ENCODE results near the gene KIF26B. TPM values are rescaled to one million over a fixed set of nuclear protein-coding genes. Genes with fewer than 3 reads are reported as not detected.
A peak's percentile ranks its signal among the peaks of the same experiment; 100 is the strongest.
"Not testable (repeated sequence)": the region's sequence is repeated elsewhere in the genome, so short reads cannot be mapped to it uniquely, and the experiment has no call there.

The KIF26B gene
- polyA plus RNA-seq, 1 of the 3 experiments (the other 2 are of a cell fraction) = 2.6 TPM

GRCh38 chr1:245353915-245354775 is 199.4 kb downstream of the KIF26B start:
- peak overlapping the region in 1 of 2 experiments; percentile 6; a peak in 1 of 4 replicates for H3K27ac ChIP-seq (ENCODE audit: low read depth in 2 of 2, low read length in 1 of 2)
- H3F3A ChIP-seq (replicated peaks; ENCODE audit: insufficient read depth) = no peaks in the 10 kb centered on the region
- no peaks in the 10 kb centered on the region for H3K9me3 ChIP-seq
- H3K27me3 ChIP-seq (ENCODE audit: insufficient read depth) = no peaks in the 10 kb centered on the region
- no peak for DNase-seq
- H3K4me3 ChIP-seq (ENCODE audit: low read depth in 2 of 2, low read length in 1 of 2) = no peak overlapping the region
- no peak for TF ChIP-seq RXRA (IDR thresholded peaks at IDR 0.05; ENCODE audit: borderline replicate concordance, low read depth)
- TF ChIP-seq FOXM1 (IDR thresholded peaks at IDR 0.05; ENCODE audit: low read depth) = no peak
- TF ChIP-seq NRF1 (IDR thresholded peaks at IDR 0.05; ENCODE audit: low read depth, low read length) = no peak
- TF ChIP-seq EZH2phosphoT487 (IDR thresholded peaks at IDR 0.05; ENCODE audit: borderline replicate concordance, low read depth) = no peak
- TF ChIP-seq CTCF (IDR thresholded peaks at IDR 0.05) = no peak
- no peak for TF ChIP-seq MEF2A (IDR thresholded peaks at IDR 0.05; ENCODE audit: borderline replicate concordance, low read depth)
- no peak for TF ChIP-seq RAD21 (IDR thresholded peaks at IDR 0.05; ENCODE audit: low read length)
- TF ChIP-seq MXI1 (IDR thresholded peaks at IDR 0.05; ENCODE audit: low read depth, low read length) = no peak
- TF ChIP-seq IRF3 (IDR thresholded peaks at IDR 0.05; ENCODE audit: low read depth, low read length) = no peak
- TF ChIP-seq CHD2 (IDR thresholded peaks at IDR 0.05; ENCODE audit: low read length, partially characterized antibody) = no peak
- no peak for TF ChIP-seq YY1 (IDR thresholded peaks at IDR 0.05; ENCODE audit: low read depth)
- no peak for TF ChIP-seq TEAD4 (IDR thresholded peaks at IDR 0.05; ENCODE audit: borderline replicate concordance, insufficient read depth)
- TF ChIP-seq TAF1 (IDR thresholded peaks at IDR 0.05; ENCODE audit: borderline replicate concordance, low read depth, low read length) = no peak
- no peak for TF ChIP-seq NFIC (IDR thresholded peaks at IDR 0.05; ENCODE audit: borderline replicate concordance)
- no peaks in the 10 kb centered on the region for H3K79me2 ChIP-seq (ENCODE audit: insufficient read depth)
- H4K20me1 ChIP-seq (ENCODE audit: insufficient read depth) = no peaks in the 10 kb centered on the region; the same call in 1 of the 2 replicates
- peaks cover 0 to 3% of the 10 kb centered on the region in 2 experiments for H3K36me3 ChIP-seq (replicated peaks in 1 of 2; ENCODE audit: control insufficient read depth in 1 of 2, insufficient read depth in 2 of 2, low read length in 1 of 2)
- no peaks in the 10 kb centered on the region for H3K9me2 ChIP-seq
- WGBS (ENCODE audit: low lambda C conversion rate) = 91% methylated on average over 11 of the region's 19 CpGs
- no peak overlapping the region for H3K9ac ChIP-seq
- no peak overlapping the region for H3K4me2 ChIP-seq
- peaks cover 0 to 24% of the 10 kb centered on the region in 2 experiments; a peak in 2 of 4 replicates for H3K4me1 ChIP-seq (ENCODE audit: control insufficient read depth in 1 of 2, insufficient read depth in 2 of 2, low read depth in 1 of 2, low read length in 1 of 2)
- no peak overlapping the region for H2AFZ ChIP-seq (ENCODE audit: low read depth)
- POLR2A ChIA-PET = no interaction called here
- CTCF ChIA-PET = interaction anchor here (0.8 kb wide), 1 partner anchor 9 kb away, joined by 3 read pairs; no protein-coding TSS in a partner anchor

- peaks cover 0 to 11% of the 10 kb centered on the region in 2 experiments; a peak in 1 of 4 replicates for H3K4me1 ChIP-seq (ENCODE audit: control insufficient read depth in 1 of 2, insufficient read depth in 2 of 2, low read depth in 1 of 2, low read length in 1 of 2)
- H3K27ac ChIP-seq (ENCODE audit: low read depth in 2 of 2, low read length in 1 of 2); H3K27me3 ChIP-seq (ENCODE audit: insufficient read depth); POLR2A ChIA-PET; DNase-seq; H3K9ac ChIP-seq; H3K36me3 ChIP-seq (replicated peaks in 1 of 2; ENCODE audit: control insufficient read depth in 1 of 2, insufficient read depth in 2 of 2, low read length in 1 of 2); H3K4me3 ChIP-seq (ENCODE audit: low read depth in 2 of 2, low read length in 1 of 2); H2AFZ ChIP-seq (ENCODE audit: low read depth); H3K79me2 ChIP-seq (ENCODE audit: insufficient read depth); H3K9me2 ChIP-seq; H3K9me3 ChIP-seq; H4K20me1 ChIP-seq (ENCODE audit: insufficient read depth); H3K4me2 ChIP-seq; CTCF ChIA-PET; H3F3A ChIP-seq (replicated peaks; ENCODE audit: insufficient read depth): not testable (repeated sequence)
- 89% methylated on average over 14 of the region's 14 CpGs for WGBS (ENCODE audit: low lambda C conversion rate)
These were observed 201.3 kb downstream of the KIF26B start for GRCh38 chr1:245355851-245356630.

Data from SK-N-SH (cell line).